Measurements from ENCODE around the gene ZNF646. TPM values are rescaled to one million over a fixed set of nuclear protein-coding genes. Genes with fewer than 3 reads are reported as not detected.

ZNF646 gene
- total RNA-seq, 6 donors from 2014 or later, result 16.7 to 40.9 (median 23.2) TPM

DNA sequence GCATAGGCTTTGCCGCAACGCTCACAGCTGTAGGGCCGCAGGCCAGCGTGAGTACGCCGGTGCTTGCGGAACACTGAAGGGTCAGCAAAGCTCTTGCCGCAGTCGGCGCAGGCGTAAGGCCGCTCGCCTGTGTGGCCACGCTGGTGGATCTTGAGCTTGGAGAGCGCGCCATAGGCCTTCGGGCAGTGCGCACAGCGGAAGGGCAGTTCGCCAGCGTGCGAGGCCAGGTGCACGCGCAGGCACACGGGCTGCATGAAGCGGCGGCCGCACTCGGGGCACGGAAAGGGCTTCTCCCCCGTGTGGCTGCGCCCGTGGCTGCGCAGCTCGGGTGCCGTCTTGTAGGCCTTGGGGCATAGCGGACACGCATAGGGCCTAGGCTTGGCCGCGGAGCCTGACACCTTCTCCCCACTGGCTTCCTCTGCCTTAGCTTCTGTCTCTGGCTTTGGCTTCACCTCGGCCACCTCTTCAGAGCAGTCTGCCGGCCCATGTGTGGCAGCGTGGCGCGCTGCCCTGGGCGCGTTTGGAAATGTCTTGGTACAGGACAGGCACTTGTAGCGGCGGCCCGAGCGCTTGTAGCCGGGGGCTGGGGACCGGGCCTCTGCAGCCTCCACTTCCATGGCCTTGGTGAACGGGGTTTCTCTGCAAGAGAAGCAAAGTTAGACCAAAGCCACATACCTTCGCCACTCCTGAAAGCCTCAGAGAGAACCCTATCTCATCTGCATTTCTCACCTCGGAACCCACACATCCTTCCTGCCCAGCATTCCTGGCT is 10.2 kb upstream of the ZNF646 start:
- H3K4me1 ChIP-seq, result peaks cover 9 to 20% (median 14%) of the 10 kb centered on the region in 4 donors
- TF ChIP-seq, protein P1, sequence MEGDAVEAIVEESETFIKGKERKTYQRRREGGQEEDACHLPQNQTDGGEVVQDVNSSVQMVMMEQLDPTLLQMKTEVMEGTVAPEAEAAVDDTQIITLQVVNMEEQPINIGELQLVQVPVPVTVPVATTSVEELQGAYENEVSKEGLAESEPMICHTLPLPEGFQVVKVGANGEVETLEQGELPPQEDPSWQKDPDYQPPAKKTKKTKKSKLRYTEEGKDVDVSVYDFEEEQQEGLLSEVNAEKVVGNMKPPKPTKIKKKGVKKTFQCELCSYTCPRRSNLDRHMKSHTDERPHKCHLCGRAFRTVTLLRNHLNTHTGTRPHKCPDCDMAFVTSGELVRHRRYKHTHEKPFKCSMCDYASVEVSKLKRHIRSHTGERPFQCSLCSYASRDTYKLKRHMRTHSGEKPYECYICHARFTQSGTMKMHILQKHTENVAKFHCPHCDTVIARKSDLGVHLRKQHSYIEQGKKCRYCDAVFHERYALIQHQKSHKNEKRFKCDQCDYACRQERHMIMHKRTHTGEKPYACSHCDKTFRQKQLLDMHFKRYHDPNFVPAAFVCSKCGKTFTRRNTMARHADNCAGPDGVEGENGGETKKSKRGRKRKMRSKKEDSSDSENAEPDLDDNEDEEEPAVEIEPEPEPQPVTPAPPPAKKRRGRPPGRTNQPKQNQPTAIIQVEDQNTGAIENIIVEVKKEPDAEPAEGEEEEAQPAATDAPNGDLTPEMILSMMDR (IDR thresholded peaks at IDR 0.05), result no peak
- TF ChIP-seq EP300 (IDR thresholded peaks at IDR 0.05) (no peak), POLR2AphosphoS5 (IDR thresholded peaks at IDR 0.05) (no peak), POLR2A (IDR thresholded peaks at IDR 0.05) (no peak)
- WGBS, 2 donors, result 87 to 88% methylated on average over 46 to 56 of the region's 56 CpGs
- H3K27me3 ChIP-seq, result no peaks in the 10 kb centered on the region
- DNase-seq (peak in 1 of 2 donors; percentile 85), ATAC-seq (ENCODE audit: low FRiP score in 2 of 2) (no peak)
- H3K36me3 ChIP-seq, result peaks cover 8 to 36% (median 28%) of the 10 kb centered on the region in 4 donors
- H3K27ac ChIP-seq, result peak overlapping the region in 1 of 4 donors; percentile 61
- H3K9me3 ChIP-seq, result no peaks in the 10 kb centered on the region
- H3K4me3 ChIP-seq, result no peak overlapping the region

DNA sequence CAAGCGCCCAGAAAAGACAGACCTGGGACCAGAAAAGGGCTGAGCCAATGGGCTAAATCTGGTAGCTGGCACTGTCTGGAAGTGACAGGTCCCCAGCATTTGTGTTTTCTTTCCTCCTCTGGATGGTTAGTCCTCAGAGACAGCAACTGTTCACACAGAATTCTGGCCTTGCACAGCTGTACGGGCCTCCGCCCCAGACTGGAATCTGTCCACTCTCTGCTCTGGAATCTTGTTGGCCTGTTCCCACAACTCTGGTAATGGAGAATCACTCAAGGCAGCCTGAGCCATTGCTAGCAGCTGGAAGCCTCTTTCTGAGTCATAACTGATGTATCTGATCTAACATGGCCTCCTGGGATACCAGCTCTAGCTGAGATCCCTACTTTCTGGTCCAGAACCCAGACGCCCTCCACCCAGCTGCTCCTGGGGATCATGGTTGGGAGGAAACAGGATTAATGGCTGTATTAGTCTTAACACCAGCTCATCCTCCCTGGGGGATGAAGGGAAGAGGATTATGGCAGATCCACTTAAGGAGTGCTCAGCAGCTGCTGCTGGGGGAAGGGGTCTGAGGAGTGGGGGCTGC is 9.2 kb upstream of the ZNF646 start:
- H3K27me3 ChIP-seq, result no peaks in the 10 kb centered on the region
- WGBS, 2 donors, result 75 to 89% methylated on average over 3 to 4 of the region's 4 CpGs
- H3K4me1 ChIP-seq, result peaks cover 9 to 20% (median 14%) of the 10 kb centered on the region in 4 donors
- peak overlapping the region; percentile 33 to 65 (median 54) for H3K27ac ChIP-seq
- DNase-seq, result no peak
- peaks cover 8 to 36% (median 28%) of the 10 kb centered on the region in 4 donors for H3K36me3 ChIP-seq
- H3K9me3 ChIP-seq, result no peaks in the 10 kb centered on the region
- TF ChIP-seq POLR2A (IDR thresholded peaks at IDR 0.05) (no peak), EP300 (IDR thresholded peaks at IDR 0.05) (no peak), POLR2AphosphoS5 (IDR thresholded peaks at IDR 0.05) (no peak)
- TF ChIP-seq, protein P1 (IDR thresholded peaks at IDR 0.05), result no peak
- H3K4me3 ChIP-seq, result no peak overlapping the region
- peak; percentile 58 to 95 for ATAC-seq (ENCODE audit: low FRiP score in 2 of 2)

GRCh38 chr16:31067342-31067741 is 6.9 kb upstream of the ZNF646 start:
- Histone ChIP-seq H3K27me3 (no peaks in the 10 kb centered on the region), H3K9me3 (no peaks in the 10 kb centered on the region), H3K4me1 (peaks cover 16 to 34% (median 22%) of the 10 kb centered on the region in 4 donors), H3K36me3 (peaks cover 4 to 14% (median 10%) of the 10 kb centered on the region in 4 donors), H3K4me3 (no peak overlapping the region), H3K27ac (no peak overlapping the region)
- 94% methylated on average over 3 of the region's 3 CpGs for WGBS, 2 donors
- DNase-seq (no peak), ATAC-seq (ENCODE audit: low FRiP score in 2 of 2) (no peak)
- TF ChIP-seq, protein P1 (IDR thresholded peaks at IDR 0.05), result no peak
- TF ChIP-seq EP300 (IDR thresholded peaks at IDR 0.05) (no peak), POLR2AphosphoS5 (IDR thresholded peaks at IDR 0.05) (no peak), POLR2A (IDR thresholded peaks at IDR 0.05) (no peak)

DNA sequence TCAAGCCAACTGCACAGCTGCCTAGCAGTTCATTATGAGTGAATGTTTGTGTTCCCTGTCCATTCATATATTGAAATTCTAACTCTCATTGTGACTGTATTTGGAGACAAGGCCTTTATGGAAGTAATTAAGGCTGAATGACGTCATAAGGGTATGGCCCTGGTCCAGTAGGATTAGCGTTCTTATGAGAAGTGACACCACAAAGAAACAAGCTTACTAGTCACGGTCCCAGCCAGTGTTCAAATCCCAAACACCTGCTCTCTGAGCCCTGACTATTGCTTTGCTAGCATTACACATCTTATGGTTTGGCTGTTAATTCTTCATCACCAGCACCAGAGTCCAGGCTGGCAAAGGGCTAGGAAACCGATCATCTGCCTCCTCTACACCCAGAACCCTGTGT is 2.4 kb upstream of the ZNF646 start:
- no peak for ATAC-seq (ENCODE audit: low FRiP score in 2 of 2)
- H3K4me3 ChIP-seq, result peak overlapping the region in 2 of 4 donors; percentile 93 to 97

More for the DNA sequence above, 2.4 kb upstream of the ZNF646 start:
- no peaks in the 10 kb centered on the region for H3K9me3 ChIP-seq
- TF ChIP-seq, protein P1 (IDR thresholded peaks at IDR 0.05), result no peak
- TF ChIP-seq EP300 (IDR thresholded peaks at IDR 0.05) (no peak), POLR2AphosphoS5 (IDR thresholded peaks at IDR 0.05) (no peak)
- H3K4me1 ChIP-seq, result peaks cover 20 to 35% (median 22%) of the 10 kb centered on the region in 4 donors
- peak overlapping the region in 1 of 4 donors; percentile 97 for H3K27ac ChIP-seq
- H3K27me3 ChIP-seq, result no peaks in the 10 kb centered on the region
- no peak for DNase-seq
- H3K36me3 ChIP-seq, result peaks cover 5 to 9% (median 8%) of the 10 kb centered on the region in 4 donors
- WGBS, 2 donors, result 40 to 64% methylated on average over 4 of the region's 4 CpGs

Data from upper lobe of left lung (tissue), 6 donors.